Retina (tissue), 1 donor: Measurements from ENCODE around the gene ETNK2.
"Not testable (repeated sequence)": the region's sequence is repeated elsewhere in the genome, so short reads cannot be mapped to it uniquely, and the experiment has no call there.

Source experiments
- DNase-seq: peaks from one replicate; pipeline ENCODE4 v3.0.0-alpha.2; 2016

Gene ETNK2

DNA sequence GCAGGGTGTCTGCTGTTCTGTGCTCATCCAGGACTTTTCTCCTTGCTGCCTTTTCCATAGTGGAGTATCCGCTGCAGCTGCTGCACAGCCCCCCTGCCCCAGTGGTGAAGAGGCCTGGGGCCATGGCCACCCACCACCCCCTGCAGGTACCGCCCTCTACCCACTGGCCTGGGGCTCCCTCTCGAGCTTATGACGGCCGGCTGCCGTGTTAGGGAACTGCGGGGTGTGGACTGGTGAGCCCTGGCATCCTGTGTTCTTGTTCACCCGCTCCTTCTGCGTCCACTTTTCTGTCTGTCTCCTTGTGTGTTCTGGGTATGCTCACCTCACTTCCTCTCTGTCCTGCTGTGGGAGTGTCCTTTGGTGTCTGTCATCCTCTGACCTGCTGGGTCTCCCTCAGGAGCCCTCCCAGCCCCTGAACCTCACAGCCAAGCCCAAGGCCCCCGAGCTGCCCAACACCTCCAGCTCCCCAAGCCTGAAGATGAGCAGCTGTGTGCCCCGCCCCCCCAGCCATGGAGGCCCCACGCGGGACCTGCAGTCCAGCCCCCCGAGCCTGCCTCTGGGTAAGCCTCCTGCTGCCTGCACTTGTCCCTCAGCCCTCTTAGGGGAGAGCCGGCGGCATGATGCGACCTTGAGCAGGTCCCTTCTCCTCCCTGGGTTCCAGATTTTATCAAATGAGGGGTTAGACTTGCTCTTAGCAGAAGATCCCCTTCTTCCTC, 29.8 kb downstream of the ETNK2 start:
- DNase-seq, result no peak

DNA sequence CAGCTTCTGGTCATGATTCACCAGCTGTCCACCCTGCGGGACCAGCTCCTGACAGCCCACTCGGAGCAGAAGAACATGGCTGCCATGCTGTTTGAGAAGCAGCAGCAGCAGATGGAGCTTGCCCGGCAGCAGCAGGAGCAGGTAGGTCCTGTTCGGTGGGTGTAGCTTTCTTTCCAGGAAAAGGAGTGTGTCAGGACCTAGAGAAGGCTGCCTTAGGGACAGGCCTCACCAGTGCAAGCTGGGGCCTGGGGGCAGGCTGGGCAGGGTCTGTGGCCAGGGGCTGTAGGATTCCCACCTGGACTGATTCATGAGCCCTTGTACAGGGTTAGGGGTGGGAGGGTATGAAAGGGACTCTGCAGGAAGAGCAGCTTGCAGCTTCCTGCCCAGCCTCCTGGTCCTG, 35.3 kb downstream of the ETNK2 start:
- DNase-seq, result no peak

- DNase-seq, result no peak
Measured at GRCh38 chr1:204115116-204115515, 36.7 kb downstream of the ETNK2 start.

DNA sequence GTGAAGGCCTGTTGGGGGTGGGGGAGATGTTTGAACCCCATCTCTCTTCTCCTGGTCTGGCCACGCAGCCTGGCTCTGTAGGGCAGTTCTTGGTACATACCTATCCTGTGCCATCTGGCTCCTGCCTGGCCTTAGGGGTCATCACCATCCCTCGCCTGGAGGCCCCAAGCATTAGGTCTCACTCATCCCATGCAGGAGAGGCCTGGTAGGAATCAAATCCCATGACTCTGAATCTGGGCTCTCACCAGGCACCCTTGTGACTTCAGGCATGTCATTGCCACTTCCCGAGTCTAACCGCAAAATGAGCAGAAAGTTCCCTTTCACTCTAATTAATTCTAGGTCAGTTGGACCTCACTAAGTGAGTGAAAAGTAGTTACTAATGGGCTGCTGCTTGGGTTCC, 37.2 kb downstream of the ETNK2 start:
- DNase-seq, result no peak

DNA sequence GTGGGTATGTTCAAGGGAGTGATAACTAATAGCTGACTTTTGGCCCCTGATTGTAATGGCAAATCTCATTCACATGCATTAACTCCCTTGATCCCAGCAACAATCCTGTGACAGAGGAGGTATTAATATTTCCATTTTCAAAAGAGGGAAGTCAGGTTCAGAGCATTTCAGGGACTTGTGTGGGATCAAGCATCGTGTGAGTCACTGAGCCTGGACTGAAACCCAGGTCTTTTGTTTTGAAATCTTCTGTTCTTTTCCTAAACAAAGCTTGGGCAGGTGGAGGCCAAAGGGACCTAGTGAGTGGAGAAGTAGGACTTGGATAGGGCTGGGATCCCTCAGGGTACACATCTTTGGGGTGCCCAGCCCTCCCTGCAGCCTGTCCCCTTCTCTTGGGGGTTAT, 37.9 kb downstream of the ETNK2 start:
- DNase-seq, result no peak

GRCh38 chr1:204112876-204113730, 38.7 kb downstream of the ETNK2 start:
- DNase-seq, result no peak

- no peak for DNase-seq
Measured at GRCh38 chr1:204110894-204111633, 40.8 kb downstream of the ETNK2 start.

- DNase-seq, result peak; percentile 88
Measured at GRCh38 chr1:204108312-204109141, 43.3 kb downstream of the ETNK2 start.

DNA sequence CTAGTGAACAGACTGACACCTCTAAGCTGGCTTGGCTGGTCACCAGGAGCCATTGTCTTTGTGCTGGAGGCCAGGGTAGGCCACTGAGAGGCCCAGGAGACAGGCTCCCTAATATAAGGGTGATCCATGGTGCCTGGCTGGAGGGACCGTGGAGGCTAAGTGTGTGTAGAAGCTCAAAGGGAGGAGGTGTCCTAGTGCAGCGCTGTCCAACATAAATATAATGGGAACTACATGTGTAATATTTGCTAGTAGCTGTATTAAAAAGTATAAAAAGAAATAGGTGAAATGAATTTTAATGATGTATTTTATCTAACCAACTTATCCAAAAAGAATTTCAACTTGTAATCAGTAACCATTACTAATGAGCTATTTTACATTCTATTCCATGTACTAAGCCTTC, 44.0 kb downstream of the ETNK2 start:
- no peak for DNase-seq

- no peak for DNase-seq
Measured at GRCh38 chr1:204106825-204107224, 45.0 kb downstream of the ETNK2 start.

DNA sequence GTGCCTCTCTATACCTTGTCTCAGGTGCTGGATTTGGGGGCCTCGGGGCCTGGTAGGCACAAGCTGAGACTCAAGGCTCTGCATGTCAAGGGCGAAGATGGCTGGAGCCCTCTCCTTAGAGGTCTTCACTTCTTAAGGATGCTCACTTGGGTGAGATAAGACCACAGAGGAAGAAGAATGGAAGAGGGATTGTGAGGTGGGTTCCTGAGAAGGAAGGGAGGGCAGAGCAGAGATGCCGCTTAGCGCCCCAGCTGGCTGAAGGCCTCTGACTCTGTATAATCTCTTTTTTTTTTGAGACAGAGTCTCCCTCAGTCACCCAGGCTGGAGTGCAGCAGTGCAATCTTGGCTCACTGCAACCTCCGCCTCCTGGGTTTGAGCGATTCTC, 46.7 kb downstream of the ETNK2 start:
- DNase-seq, result no peak

DNA sequence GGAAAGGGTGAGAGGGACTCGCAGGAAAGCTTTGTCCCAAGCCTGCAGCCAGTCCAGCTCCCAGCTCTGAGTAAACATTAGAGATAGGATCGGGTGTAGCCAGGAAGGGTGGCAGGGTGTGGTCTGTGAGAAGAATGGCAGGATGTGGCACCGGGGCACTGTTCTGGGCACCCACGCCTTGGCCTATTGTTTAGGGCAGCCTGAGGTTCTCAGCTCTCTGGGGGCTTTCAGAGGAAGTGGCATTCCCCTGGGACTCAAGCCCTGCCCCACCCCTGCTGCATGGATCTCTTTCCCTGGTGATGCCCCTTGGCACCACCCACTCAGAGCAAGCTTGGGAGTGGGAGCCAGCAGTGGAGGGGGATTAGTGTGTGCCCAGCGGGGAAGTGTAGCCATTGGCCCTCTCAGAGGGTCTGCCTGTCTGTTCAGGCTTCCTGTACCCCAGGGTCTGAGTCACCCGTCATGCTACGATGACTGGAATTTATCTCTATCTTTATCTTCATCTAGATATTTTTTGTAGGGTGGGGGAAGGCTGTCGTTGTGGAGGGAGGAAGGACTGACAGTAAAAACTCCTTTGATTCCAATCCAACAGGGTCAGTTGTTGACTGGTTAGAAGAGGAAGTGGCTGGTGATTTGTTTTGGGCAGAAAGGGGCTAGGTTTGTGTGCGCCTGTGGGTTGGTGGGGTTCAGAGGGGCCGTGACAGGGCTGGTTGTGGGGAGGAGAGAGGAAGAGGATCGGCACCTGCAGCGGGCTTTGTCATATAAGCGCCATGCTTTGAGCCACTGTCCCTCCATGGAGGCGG, 47.3 kb downstream of the ETNK2 start:
- DNase-seq, result no peak

- DNase-seq, result no peak
Measured at GRCh38 chr1:204103431-204103741, 48.5 kb downstream of the ETNK2 start.

DNA sequence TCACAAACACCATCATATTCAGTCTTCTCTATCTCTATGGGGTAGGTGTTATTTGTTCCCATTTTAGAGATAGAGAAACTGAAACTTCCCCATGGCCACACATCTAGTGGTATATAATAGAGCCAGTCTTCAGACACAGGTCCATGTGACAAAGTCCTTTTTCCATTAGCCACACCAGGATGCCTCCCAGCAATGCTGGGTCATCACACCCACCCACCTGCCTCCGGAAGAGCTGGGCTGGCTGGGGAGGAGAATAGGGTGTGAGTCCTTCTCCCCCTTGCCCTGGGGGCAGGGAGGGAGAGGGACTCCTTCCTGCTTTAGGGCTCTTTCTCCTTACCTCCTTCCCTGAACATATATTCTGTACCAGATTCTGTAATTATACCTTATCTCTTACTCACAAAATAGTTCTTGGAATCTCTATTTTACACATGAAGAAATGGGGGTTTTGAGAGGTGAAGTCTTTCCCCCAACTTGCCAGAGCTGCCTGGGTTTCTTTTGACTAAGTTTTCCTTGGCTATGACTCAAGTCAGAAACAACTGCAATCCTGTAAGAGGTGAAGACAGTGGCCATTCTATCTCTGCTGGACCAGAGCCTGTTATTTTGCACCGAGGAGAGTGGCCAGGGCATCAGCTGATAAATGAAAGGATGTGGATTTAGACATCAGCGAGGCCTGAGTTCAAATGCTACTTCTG, 49.0 kb downstream of the ETNK2 start:
- DNase-seq, result no peak

- DNase-seq, result no peak
Measured at GRCh38 chr1:204102029-204102611, 49.7 kb downstream of the ETNK2 start.

GRCh38 chr1:204099754-204100153, 52.1 kb downstream of the ETNK2 start:
- not testable (repeated sequence) for DNase-seq

DNA sequence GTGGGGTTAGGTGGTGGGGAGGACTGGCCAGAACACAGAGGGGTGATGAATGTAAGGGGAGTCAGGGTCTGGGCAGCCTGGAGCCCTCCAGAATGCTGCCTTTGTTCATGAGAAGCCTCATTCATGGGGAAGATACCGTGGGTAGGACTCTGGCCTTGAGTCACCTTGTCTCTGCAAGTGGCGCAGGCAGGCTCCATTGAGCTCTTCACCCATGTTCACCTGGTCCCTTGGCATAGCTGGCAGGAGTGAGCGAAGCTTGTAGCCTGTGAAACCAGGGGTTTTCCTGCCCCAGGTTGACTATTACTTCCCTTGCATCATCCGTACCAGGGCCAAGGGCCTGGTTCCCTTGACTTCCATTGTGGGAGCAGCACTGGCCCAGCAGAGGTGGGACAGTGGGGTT, 53.2 kb downstream of the ETNK2 start:
- DNase-seq, result no peak

GRCh38 chr1:204096931-204097330, 54.9 kb downstream of the ETNK2 start:
- no peak for DNase-seq

- peak; percentile 70 for DNase-seq
Measured at GRCh38 chr1:204094856-204095634, 56.8 kb downstream of the ETNK2 start.

- DNase-seq, result peak; percentile 58
Measured at GRCh38 chr1:204094313-204094729, 57.5 kb downstream of the ETNK2 start.
